HEK293 (cell line): Measurements from ENCODE around the gene PTPRN2.

ENCODE experiments used
- BCL11A ChIP-seq: fragments of 450-650 bp; formaldehyde crosslinking; IDR thresholded peaks from 2 replicates; pipeline ENCODE4 v1.5.1; 2016; ENCODE audit warnings: low read depth, missing biosample characterization, missing genetic modification characterization
- GLIS1 ChIP-seq: fragments of 450-650 bp; formaldehyde crosslinking; IDR thresholded peaks from 2 replicates; pipeline ENCODE4 v1.5.1; 2016; ENCODE audit warnings: missing biosample characterization, missing genetic modification characterization
- PBX3 ChIP-seq: sonication (generic); formaldehyde crosslinking; IDR thresholded peaks from 2 replicates; pipeline ENCODE4 v1.8.1; 2022; ENCODE audit warnings: mild to moderate bottlenecking, moderate library complexity, missing genetic modification reagents
- ZNF24 ChIP-seq: fragments of 450-650 bp; formaldehyde crosslinking; IDR thresholded peaks from 2 replicates; pipeline ENCODE4 v1.5.1; 2016; ENCODE audit warnings: missing biosample characterization, missing genetic modification characterization
- ZNF785 ChIP-seq: fragments of 450-650 bp; formaldehyde crosslinking; IDR thresholded peaks from 2 replicates; pipeline ENCODE4 v1.5.1; 2016; ENCODE audit warnings: missing biosample characterization, missing genetic modification characterization
- TF ChIP-seq, protein P1 (sequence below): fragments of 450-650 bp; formaldehyde crosslinking; IDR thresholded peaks from 2 replicates; pipeline ENCODE4 v1.5.1; 2016; ENCODE audit warnings: missing biosample characterization, missing genetic modification characterization

DNA sequence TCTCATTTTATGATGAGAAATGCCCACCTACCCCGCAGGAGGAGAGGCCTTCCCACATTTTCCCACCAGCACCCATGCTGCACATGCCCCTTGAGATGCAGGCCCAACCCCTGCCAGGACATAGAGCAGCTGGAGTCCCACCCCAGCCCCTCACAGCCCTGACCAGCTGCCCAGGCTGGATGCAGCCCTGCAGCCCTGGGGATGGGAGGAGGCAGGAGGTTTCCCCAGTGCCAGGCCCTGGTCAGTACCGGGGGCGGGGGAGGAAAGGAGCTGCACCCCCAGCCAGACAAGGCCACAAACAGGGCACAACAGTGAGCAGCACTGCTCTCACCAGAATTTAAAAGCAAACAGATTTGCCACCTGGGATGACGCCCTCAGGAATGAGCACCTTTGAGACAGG, 196.1 kb downstream of the PTPRN2 start:
- TF ChIP-seq PBX3 (CRISPR knock-in tag), result no peak
- TF ChIP-seq GLIS1 (tag by site-specific recombination), result no peak
- TF ChIP-seq, protein P1, sequence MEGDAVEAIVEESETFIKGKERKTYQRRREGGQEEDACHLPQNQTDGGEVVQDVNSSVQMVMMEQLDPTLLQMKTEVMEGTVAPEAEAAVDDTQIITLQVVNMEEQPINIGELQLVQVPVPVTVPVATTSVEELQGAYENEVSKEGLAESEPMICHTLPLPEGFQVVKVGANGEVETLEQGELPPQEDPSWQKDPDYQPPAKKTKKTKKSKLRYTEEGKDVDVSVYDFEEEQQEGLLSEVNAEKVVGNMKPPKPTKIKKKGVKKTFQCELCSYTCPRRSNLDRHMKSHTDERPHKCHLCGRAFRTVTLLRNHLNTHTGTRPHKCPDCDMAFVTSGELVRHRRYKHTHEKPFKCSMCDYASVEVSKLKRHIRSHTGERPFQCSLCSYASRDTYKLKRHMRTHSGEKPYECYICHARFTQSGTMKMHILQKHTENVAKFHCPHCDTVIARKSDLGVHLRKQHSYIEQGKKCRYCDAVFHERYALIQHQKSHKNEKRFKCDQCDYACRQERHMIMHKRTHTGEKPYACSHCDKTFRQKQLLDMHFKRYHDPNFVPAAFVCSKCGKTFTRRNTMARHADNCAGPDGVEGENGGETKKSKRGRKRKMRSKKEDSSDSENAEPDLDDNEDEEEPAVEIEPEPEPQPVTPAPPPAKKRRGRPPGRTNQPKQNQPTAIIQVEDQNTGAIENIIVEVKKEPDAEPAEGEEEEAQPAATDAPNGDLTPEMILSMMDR (tag by site-specific recombination), result no peak
- TF ChIP-seq BCL11A (tag by site-specific recombination), result no peak
- no peak for TF ChIP-seq ZNF785 (tag by site-specific recombination)
- TF ChIP-seq ZNF24 (tag by site-specific recombination), result no peak
